C4-2B (cell line): Measurements from ENCODE around the gene LELP1.

ENCODE experiments used
- CTCF ChIP-seq: fragments of 450-650 bp; conservative IDR thresholded peaks from 2 replicates; pipeline ENCODE4 v1.5.1; 2017; ENCODE audit warnings: mild to moderate bottlenecking
- ZFX ChIP-seq: fragments of 450-650 bp; IDR thresholded peaks from 2 replicates; pipeline ENCODE4 v1.6.1; 2017

GRCh38 chr1:153246825-153247224, 43.6 kb downstream of the LELP1 start:
- no peak for TF ChIP-seq CTCF
- TF ChIP-seq ZFX: no peak
